CD4-positive, alpha-beta T cell treated with Interleukin-2 at 100 ng/mL for 4 hours (primary cell): ENCODE results near the gene MMP13.
"Not testable (repeated sequence)": the region's sequence is repeated elsewhere in the genome, so short reads cannot be mapped to it uniquely, and the experiment has no call there.

ENCODE experiments used
- DNase-seq: peaks from one replicate; pipeline ENCODE4 v3.0.0-alpha.2; 2020; ENCODE audit warnings: low spot score

The MMP13 gene

DNA sequence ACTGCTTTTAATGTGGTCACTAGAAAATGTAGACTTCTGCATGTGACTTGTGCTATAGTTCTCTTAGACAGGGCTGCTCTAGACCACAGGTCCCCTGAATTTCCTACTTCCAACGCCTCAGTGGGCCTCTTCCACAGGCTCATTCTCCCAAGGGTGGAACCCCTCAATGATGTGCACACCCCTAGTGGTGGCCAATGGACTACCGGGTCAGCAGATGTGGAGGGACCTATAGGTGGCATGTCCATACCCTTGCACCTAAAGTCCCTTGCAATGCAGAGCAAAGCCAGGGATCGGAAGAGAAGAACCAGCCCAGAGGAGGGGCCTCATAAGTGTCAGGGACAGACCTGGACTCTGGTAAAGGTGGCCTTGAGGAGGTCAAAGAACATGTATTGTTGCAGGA is 20.0 kb downstream of the MMP13 start:
- DNase-seq = no peak

GRCh38 chr11:102934735-102935134 is 20.8 kb downstream of the MMP13 start:
- DNase-seq = no peak

GRCh38 chr11:102933627-102934026 is 21.9 kb downstream of the MMP13 start:
- DNase-seq = no peak

GRCh38 chr11:102932678-102933077 is 22.9 kb downstream of the MMP13 start:
- DNase-seq = no peak

DNA sequence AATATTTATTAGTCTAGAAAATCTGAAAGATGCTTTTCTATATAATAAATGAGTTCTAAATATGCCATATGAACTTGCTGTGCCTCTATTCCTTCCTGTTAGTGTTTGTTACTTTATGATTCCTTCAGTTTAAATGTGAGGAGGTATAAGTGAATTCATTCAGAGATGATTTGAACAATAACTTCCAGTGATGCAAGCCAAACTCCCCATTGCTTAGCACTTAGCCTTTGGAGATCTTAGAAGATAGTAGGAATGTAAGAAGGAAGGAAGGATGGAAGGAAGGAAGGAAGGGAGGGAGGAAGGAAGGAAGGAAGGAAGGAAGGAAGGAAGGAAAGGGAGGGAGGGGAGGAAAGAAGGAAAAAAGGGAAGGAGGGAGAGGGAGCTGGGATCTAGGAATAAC is 25.1 kb downstream of the MMP13 start:
- DNase-seq = no peak

- no peak for DNase-seq
Measured at GRCh38 chr11:102929972-102930371, 25.6 kb downstream of the MMP13 start.

GRCh38 chr11:102929166-102929565 is 26.4 kb downstream of the MMP13 start:
- DNase-seq = no peak

DNA sequence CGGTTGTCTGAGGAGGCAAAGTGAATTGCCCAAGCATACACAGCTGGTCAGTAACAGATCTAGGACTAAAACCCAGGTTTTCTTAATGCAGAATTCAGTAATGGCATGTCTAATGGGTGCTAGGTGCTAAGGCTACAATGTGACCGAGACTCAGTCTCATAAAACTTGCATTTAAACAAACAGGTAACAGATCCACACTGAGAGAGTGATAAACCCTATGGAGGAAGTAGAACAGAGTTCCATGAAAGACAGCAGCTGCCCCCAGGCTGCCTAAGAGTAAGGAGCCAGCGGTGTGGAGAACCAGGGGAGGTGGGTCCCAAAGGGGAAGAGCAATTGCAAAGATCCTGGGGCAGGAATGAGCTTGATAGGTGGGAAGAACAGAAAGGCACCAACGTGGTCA is 27.3 kb downstream of the MMP13 start:
- no peak for DNase-seq

- no peak for DNase-seq
Measured at GRCh38 chr11:102927624-102927990, 27.9 kb downstream of the MMP13 start.

GRCh38 chr11:102926961-102927623 is 28.4 kb downstream of the MMP13 start:
- no peak for DNase-seq

GRCh38 chr11:102926517-102926916 is 29.0 kb downstream of the MMP13 start:
- DNase-seq = no peak

- no peak for DNase-seq
Measured at GRCh38 chr11:102925988-102926387, 29.5 kb downstream of the MMP13 start.

GRCh38 chr11:102924851-102925380 is 30.6 kb downstream of the MMP13 start:
- no peak for DNase-seq

GRCh38 chr11:102921587-102922220 is 33.8 kb downstream of the MMP13 start:
- DNase-seq = no peak

GRCh38 chr11:102920118-102920684 is 35.3 kb downstream of the MMP13 start:
- no peak for DNase-seq

- no peak for DNase-seq
Measured at GRCh38 chr11:102915044-102915375, 40.5 kb downstream of the MMP13 start.

GRCh38 chr11:102914238-102915043 is 41.1 kb downstream of the MMP13 start:
- no peak for DNase-seq

- DNase-seq = no peak
Measured at GRCh38 chr11:102912482-102912830, 43.1 kb downstream of the MMP13 start.

- DNase-seq = no peak
Measured at GRCh38 chr11:102911758-102912481, 43.6 kb downstream of the MMP13 start.

- not testable (repeated sequence) for DNase-seq
Measured at GRCh38 chr11:102905848-102906247, 49.7 kb downstream of the MMP13 start.

GRCh38 chr11:102903895-102904294 is 51.6 kb downstream of the MMP13 start:
- DNase-seq = not testable (repeated sequence)

DNA sequence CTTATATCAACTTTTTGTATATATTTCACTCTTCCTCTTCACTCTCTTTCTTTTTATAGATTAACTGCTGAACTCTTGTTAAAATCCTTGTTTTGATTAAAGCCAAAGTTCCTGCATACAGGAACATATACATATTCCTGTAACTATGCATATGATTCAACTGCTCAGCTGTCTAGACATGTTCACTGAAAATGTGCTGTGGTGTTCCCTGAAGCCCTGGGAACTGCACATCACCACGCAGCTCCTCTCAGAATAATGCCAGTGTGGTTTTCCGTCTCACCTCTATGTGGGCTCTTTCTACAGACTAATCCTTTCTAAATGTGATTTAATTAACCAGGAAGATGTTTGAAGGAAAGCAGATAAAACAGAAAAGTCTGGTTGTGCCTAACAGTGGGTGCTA is 55.2 kb downstream of the MMP13 start:
- no peak for DNase-seq
